Pons (tissue), 1 donor: ENCODE measurements around the gene GRK5.
"Not testable (repeated sequence)": the region's sequence is repeated elsewhere in the genome, so short reads cannot be mapped to it uniquely, and the experiment has no call there.

Source experiments
- DNase-seq: peaks from one replicate; pipeline ENCODE4 v3.0.0-alpha.2; 2016; ENCODE audit warnings: low spot score

GRK5 gene

GRCh38 chr10:119207366-119207666, at the start of gene GRK5:
Gene GRK5, plus strand, starts transcription at chr10:119207571. Its CDS starts 347 bp downstream, at chr10:119207918.
- DNase-seq: peak; percentile 97

DNA sequence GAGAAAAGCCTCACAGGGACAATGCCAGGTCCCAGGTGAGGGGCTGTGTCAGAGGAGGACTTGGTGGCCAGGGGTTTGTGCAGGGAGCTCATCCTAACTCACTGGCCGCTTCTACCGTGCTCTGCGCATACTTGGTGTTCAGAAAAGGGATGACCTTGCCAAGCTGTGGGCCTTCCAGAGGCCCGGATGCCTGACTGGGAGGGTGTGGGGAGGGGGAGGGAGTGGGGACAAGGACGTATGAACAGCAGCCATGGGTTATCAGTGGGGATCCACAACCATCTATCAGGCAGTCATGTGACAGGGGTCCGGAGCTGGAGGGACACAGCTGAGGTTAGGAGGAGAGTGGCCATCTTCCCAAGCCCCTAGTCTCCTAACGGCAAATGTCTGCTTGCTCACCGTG, 48.0 kb upstream of the GRK5 start:
- DNase-seq: no peak

DNA sequence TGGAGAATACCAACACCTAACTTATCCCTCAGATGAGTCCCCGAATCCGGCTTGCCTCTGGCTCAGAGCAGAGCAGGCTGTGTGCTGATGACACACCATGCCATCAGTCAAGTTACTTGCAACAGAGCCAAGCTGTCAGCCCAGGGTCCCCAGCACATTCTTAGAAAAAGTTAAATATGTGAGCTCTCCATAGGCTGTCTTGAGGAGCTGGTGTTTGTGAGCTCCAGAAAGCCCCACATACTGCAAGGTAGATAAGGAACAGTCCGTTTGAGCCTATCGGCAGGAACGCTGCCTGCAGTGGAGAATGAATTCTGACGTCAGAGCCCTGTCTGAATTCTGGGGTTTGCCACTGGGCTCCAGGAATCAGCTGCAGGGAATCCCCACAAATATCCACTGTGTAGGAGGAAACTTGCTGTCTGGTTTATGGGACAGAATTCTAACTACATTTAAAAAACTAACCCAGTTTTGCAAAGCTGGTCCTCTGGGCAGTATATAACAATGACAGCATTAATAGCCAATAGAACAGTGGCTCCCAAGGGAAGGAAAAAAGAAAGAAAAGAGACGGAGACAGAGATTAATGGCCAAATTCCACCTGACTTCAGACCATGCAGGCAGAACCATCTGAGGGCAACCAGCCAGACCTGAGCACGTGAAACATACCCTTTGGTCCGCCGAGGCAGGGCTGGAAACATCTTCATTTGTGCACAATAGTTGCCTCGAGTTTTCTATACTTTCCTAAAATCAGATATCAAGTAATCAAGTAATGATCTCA, 45.5 kb upstream of the GRK5 start:
- DNase-seq: no peak

DNA sequence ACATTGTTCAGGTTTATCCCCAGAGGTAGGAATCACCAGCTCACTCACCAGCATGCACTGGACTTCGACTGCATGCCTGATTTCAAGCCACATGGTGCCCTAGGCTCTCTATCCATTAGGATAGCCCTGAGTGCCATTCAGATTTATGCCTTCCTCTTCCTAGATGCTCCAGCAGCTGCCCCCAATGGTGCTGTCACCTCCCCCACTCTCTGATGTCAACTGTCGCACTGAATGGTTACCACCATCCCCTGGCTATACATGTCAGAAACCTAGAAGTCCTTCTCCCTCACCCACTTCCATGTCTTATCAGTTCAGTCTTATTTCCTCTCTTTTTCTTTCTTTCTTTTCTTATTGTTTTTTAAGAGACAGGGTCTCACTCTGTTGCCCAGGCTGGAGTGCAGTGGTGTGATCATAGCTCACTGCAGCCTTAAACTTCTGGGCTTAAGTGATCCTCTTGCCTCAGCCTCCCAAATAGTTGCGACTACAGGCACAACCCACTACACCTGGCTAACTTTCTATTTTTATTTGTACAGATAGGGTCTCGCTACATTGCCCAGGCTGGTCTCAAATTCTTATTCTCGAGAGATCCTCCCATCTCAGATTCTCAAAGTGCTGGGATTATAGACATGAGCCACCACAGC, 44.8 kb upstream of the GRK5 start:
- DNase-seq: no peak

- DNase-seq: peak; percentile 65
Observed at GRCh38 chr10:119165171-119166117, 41.9 kb upstream of the GRK5 start, which contains the start of gene SFXN4. Gene SFXN4, minus strand, starts transcription at chr10:119165714. Its CDS starts 67 bp downstream, at chr10:119165647.

DNA sequence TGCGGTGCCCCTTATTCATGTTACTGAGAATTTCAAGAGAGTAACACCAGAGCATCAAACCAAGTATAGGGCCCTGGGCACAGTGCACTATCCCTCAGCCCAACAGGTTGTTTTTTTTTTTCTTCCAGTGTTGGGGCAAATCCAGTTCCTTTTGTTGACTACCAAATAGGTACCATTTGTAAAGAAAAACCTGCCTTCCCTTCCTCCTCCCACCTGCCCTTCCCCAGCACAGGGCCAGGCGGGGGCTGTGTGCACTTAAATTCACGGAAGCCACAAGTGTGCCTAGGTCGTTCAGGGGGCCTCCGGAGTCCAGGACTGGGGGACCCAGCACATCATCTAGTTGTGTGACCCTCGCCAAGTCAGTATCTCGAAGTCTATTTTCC, 41.3 kb upstream of the GRK5 start:
- DNase-seq: no peak

GRCh38 chr10:119166564-119166963, 40.8 kb upstream of the GRK5 start:
- DNase-seq: no peak

DNA sequence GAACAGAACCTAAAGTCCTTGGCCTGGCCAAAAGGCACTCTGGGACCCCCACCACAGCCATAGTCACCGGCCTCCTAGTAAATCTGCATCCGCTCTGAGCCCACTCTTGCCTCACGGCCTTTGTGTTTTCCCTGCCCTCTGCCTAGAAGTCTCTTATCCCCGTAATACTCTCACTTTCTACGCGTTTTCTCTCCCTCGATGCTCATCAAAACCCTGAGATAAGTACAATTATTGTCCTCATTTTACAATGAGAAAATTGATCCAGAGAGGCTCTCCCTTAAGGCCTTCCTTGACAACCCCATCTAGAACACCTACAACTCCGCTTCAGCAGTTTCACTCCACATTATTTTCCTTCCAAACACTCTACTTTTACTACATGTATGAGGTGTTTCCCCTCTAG, 40.3 kb upstream of the GRK5 start:
- DNase-seq: no peak

DNA sequence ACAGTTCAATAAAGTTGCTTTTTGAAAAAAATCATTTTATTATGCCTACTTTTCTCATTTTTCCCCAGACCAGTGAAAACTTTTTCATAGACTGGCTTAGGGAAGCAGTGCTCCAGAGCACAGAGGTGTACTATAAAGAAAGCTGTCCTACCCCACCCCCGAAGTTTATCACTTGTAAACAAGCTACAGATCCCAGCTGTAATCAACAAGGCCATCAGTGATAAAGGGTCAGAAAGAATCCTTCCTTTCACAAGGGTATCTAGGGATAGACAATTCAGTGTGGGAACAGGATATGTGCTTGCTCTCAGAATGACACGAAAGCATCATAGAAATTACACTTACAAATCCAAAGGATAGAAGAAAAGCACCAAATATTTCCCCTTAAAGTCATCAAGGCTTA, 33.3 kb upstream of the GRK5 start:
- DNase-seq: no peak

DNA sequence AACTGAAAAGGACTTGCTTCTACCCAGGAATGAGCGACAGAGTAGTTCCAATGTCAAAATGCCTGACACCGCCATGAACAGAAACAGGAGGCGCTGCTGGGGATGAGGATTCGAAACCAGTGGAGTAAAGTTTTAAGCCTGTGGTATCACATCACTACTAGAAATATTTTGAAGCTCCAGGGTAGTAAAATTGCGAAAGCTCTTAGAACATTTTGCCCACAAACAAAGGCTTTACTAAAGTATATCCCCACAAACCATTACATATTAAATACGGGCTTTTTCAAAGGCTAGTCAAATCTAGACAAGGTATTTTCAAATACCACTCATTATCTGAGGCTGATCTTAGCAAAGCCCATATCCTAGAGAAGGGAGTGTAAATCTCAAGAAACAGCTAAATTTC, 31.2 kb upstream of the GRK5 start:
- no peak for DNase-seq

- DNase-seq: no peak
Observed at GRCh38 chr10:119177708-119178371, 29.5 kb upstream of the GRK5 start.

DNA sequence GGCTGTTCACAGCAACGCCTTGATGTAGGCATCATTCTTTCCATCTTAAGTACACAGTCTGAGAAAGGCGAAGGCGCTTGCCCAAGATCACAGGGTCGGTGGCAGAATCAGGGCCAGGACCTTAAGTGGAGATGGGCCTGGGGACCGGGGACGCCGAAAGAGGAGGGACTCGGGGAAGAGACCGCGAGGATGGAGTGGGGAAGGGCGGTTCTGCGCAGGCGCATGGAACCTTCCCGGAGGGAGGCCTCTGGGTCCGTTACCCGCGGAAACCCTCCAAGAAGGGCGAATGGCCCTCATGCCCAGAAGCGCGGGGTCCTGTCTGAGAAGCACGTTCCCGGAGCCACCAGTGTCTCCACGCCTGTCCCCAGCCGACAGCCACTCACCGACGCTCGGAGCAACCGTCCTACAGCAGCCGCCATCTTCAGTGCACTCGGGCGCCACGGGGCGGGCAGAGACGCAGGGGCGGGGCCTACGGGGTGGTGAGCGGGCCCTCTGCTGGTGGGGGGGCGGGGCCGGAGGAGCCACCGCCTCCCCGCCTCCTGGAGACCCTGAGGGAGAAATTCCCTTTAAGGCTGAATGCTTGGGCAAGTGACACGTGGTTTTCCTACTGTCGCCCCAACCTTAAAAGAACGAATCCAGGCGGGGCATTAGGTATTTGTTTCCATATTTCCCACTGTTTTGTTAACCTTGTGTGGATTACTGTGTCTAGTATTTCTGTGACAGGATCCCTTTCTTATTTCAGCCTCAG, 28.8 kb upstream of the GRK5 start, which contains the start of gene PRDX3:
Gene PRDX3 (minus strand): TSS at position 441 of the 748 bp plus-strand sequence. CDS start 22 bp downstream, at position 419.
- DNase-seq: peak; percentile 85

GRCh38 chr10:119180850-119181400, 26.4 kb upstream of the GRK5 start:
- DNase-seq: not testable (repeated sequence)

GRCh38 chr10:119183664-119184412, 23.5 kb upstream of the GRK5 start:
- no peak for DNase-seq

- peak; percentile 85 for DNase-seq
Observed at GRCh38 chr10:119189811-119190282, 17.5 kb upstream of the GRK5 start.

- DNase-seq: no peak
Observed at GRCh38 chr10:119190353-119190752, 17.0 kb upstream of the GRK5 start.

- DNase-seq: no peak
Observed at GRCh38 chr10:119190954-119191785, 16.2 kb upstream of the GRK5 start.

DNA sequence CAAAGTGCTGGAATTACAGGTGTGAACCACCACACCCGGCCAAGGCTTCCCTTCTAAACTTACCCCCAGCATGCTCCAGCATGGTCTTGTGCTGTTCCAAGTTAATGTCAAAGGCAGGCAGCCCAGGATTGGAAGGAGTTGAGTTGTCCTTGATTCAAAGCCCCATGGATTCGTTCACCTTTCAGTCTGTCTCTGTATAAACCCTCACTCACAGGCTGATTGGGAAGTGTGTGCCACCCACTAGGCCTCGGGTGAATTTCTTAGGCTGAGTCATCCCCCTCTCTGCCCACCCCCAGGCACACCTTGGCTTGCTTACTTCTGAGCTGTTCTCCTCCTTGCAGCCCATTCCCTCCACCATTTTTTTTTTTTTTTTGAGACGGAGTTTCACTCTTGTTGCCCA, 15.5 kb upstream of the GRK5 start:
- no peak for DNase-seq

GRCh38 chr10:119197921-119198320, 9.4 kb upstream of the GRK5 start:
- DNase-seq: no peak
